ENCODE measurements around the gene HSPG2.

GRCh38 chr1:21852282-21853130 lies 84.6 kb downstream of the HSPG2 start:
- TF ChIP-seq EZH2 (IDR thresholded peaks at IDR 0.05; ENCODE audit: borderline replicate concordance, insufficient read depth, low read length, poor library complexity, severe bottlenecking) (no peak), POLR2AphosphoS5 (IDR thresholded peaks at IDR 0.05) (no peak), CTCF (IDR thresholded peaks at IDR 0.05; ENCODE audit: poor library complexity, severe bottlenecking) (no peak)

Data from neural cell (in vitro differentiated cells).